BJ (cell line): ENCODE measurements around the gene SLC1A4. TPM values are rescaled to one million over a fixed set of nuclear protein-coding genes. Genes with fewer than 3 reads are reported as not detected.

ENCODE experiments used
- CTCF ChIA-PET: fragments of 350-600 bp; formaldehyde crosslinking; extraction: SDS; loops from one replicate; lab custom pipeline; 2021; ENCODE audit warnings: antibody characterized with exemption, inconsistent platforms; lab: Yijun Ruan, JAX
- POLR2A ChIA-PET: fragments of 300-600 bp; sonication (Branson Sonifier 250); formaldehyde crosslinking; extraction: SDS; loops from one replicate; lab custom pipeline; 2021; ENCODE audit warnings: antibody characterized with exemption; lab: Charles Lee
- DNase-seq: peaks from one replicate; pipeline ENCODE4 v3.0.0-alpha.2; 2011; ENCODE audit warnings: low read depth
- H3K27me3 ChIP-seq: 2 replicates; pipeline ENCODE4 v1.6.0; 2011; ENCODE audit warnings: low read length; ENCODE audit not compliant: control insufficient read depth, insufficient read depth
- H3K36me3 ChIP-seq: 2 replicates; pipeline ENCODE4 v1.5.1; 2011; ENCODE audit warnings: low read length; ENCODE audit not compliant: control insufficient read depth, insufficient read depth
- H3K4me3 ChIP-seq: 2 replicates; pipeline ENCODE4 v1.5.1; 2011; ENCODE audit warnings: low read depth, mild to moderate bottlenecking, control low read depth, low read length
- CTCF ChIP-seq: IDR thresholded peaks from 2 replicates; pipeline ENCODE4 v1.5.1; 2011; ENCODE audit warnings: low read depth, mild to moderate bottlenecking, control low read depth, inconsistent platforms, low read length, moderate library complexity; ENCODE audit not compliant: insufficient read depth
- polyA plus RNA-seq: library from polyadenylated mRNA; depleted of rRNA; stranded (reverse); fragments of >200 nt; gene quantifications from 2 replicates; pipeline ENCODE4 v1.2.3, GENCODE V29; 2011

The SLC1A4 gene
- polyA plus RNA-seq, 1 experiment, result 80.7 TPM

- no peaks in the 10 kb centered on the region for H3K27me3 ChIP-seq
- ChIA-PET CTCF (interaction anchor here (1.9 kb wide), 1 partner anchor 106 kb away, joined by 7 read pairs; no protein-coding TSS in a partner anchor), POLR2A (no interaction called here)
- no peak for TF ChIP-seq CTCF
- H3K36me3 ChIP-seq, result peaks cover 8% of the 10 kb centered on the region
- DNase-seq, result peak; percentile 42
- no peak overlapping the region for H3K4me3 ChIP-seq
These were observed 35.1 kb downstream of the SLC1A4 start for GRCh38 chr2:65024149-65024829.

GRCh38 chr2:65025453-65026123 lies 36.4 kb downstream of the SLC1A4 start:
- DNase-seq, result no peak
- TF ChIP-seq CTCF, result no peak
- H3K27me3 ChIP-seq, result no peaks in the 10 kb centered on the region
- POLR2A ChIA-PET, result no interaction called here
- CTCF ChIA-PET, result interaction anchor here (1.9 kb wide), 1 partner anchor 107 kb away, joined by 7 read pairs; no protein-coding TSS in a partner anchor
- peaks cover 8% of the 10 kb centered on the region for H3K36me3 ChIP-seq
- H3K4me3 ChIP-seq, result no peak overlapping the region

GRCh38 chr2:65026154-65026553 lies 37.0 kb downstream of the SLC1A4 start:
- TF ChIP-seq CTCF, result no peak
- POLR2A ChIA-PET, result no interaction called here
- no peak overlapping the region for H3K4me3 ChIP-seq
- H3K36me3 ChIP-seq, result peaks cover 4% of the 10 kb centered on the region; the same call in 1 of the 2 replicates
- no peaks in the 10 kb centered on the region for H3K27me3 ChIP-seq
- CTCF ChIA-PET, result interaction anchor here (1.9 kb wide), 1 partner anchor 108 kb away, joined by 7 read pairs; no protein-coding TSS in a partner anchor
- DNase-seq, result no peak

GRCh38 chr2:65026704-65027464 lies 37.7 kb downstream of the SLC1A4 start:
- H3K27me3 ChIP-seq, result 0 out of 2 replicates have a peak, but pooled peaks cover 1% of the 10 kb centered on the region
- no peaks in the 10 kb centered on the region for H3K36me3 ChIP-seq
- POLR2A ChIA-PET, result no interaction called here
- H3K4me3 ChIP-seq, result no peak overlapping the region
- no peak for TF ChIP-seq CTCF
- DNase-seq, result no peak
- CTCF ChIA-PET, result interaction anchor here (13.6 kb wide), 1 partner anchor 110 kb away, joined by 147 read pairs; no protein-coding TSS in a partner anchor
